Progenitor cell of endocrine pancreas (in vitro differentiated cells): ENCODE measurements around the gene SIGLEC9. TPM values are rescaled to one million over a fixed set of nuclear protein-coding genes. Genes with fewer than 3 reads are reported as not detected.

ENCODE experiments used
- DNase-seq: peaks from one replicate; pipeline ENCODE4 v3.0.0; 2021; ENCODE audit warnings: low spot score; ENCODE audit not compliant: unreplicated experiment
- H3K27ac Mint-ChIP-seq: 2 replicates; pipeline ENCODE4 v1.8.0; 2021; ENCODE audit warnings: mild to moderate bottlenecking, moderate library complexity, mixed read lengths
- H3K27me3 Mint-ChIP-seq: 2 replicates; pipeline ENCODE4 v1.8.0; 2021; ENCODE audit warnings: mixed read lengths
- H3K36me3 Mint-ChIP-seq: 2 replicates; pipeline ENCODE4 v1.8.0; 2022; ENCODE audit warnings: mixed read lengths; ENCODE audit not compliant: insufficient read depth
- H3K4me1 Mint-ChIP-seq: 2 replicates; pipeline ENCODE4 v1.8.0; 2021; ENCODE audit warnings: low read depth, mixed read lengths
- H3K4me3 Mint-ChIP-seq: 2 replicates; pipeline ENCODE4 v1.8.0; 2021; ENCODE audit warnings: low read depth, mild to moderate bottlenecking, moderate library complexity, mixed read lengths
- H3K9me3 Mint-ChIP-seq: 2 replicates; pipeline ENCODE4 v1.8.0; 2021; ENCODE audit warnings: low read depth, mixed read lengths
- total RNA-seq: library from RNA; stranded (reverse); gene quantifications from 2 replicates; pipeline ENCODE4 v1.2.1, GENCODE V29; 2021
- TF ChIP-seq, protein P1 (sequence below): fragments of 200-600 bp; sonication (generic); IDR thresholded peaks from one replicate; pipeline ENCODE4 v1.5.0; 2021; ENCODE audit warnings: antibody characterized with exemption, mild to moderate bottlenecking; ENCODE audit not compliant: unreplicated experiment

Gene SIGLEC9
- total RNA-seq, 1 donor from 2014 or later, result not detected

DNA sequence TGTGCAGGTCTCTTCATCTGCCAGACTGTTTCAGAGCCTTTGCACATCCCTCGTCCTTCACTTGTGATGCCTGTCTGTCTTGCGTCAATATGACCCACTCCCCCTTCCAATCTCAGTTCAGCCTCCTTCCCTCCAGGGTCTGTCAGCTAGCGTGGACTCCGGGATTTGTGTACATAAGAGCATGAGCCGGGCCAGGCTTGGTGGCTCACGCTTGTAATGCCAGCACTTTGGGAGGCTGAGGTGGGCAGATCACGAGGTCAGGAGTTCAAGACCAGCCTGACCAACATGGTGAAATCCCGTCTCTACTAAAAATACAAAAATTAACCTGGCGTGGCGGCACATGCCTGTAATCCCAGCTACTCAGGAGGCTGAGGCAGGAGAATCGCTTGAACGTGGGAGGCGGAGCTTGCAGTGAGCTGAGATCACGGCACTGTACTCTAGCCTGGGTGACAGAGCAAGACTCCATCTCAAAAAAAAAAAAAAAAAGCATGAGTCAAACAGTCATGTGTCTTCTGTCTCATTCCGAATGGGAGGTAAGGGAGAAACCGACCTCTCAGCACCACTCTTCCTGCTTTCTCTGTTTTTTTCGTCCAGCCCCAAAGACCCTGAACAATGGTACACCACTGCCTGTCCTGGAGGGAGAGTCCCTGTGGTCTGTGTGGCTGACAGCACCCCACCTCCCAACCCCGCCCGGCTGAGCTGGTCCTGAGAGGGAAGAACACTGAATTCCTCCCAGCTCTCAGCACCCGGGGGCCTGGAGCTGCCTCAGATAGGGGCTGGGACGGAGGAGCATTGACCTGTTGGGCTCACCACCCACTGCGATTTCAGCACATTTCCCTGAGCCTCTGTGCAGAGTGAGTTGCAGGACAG lies 2.4 kb upstream of the SIGLEC9 start:
- Mint-ChIP-seq H3K4me3 (no peak overlapping the region), H3K4me1 (no peaks in the 10 kb centered on the region), H3K9me3 (no peaks in the 10 kb centered on the region), H3K27me3 (peaks cover 11% of the 10 kb centered on the region), H3K36me3 (no peaks in the 10 kb centered on the region), H3K27ac (no peak overlapping the region)
- DNase-seq, result no peak
- TF ChIP-seq, protein P1, sequence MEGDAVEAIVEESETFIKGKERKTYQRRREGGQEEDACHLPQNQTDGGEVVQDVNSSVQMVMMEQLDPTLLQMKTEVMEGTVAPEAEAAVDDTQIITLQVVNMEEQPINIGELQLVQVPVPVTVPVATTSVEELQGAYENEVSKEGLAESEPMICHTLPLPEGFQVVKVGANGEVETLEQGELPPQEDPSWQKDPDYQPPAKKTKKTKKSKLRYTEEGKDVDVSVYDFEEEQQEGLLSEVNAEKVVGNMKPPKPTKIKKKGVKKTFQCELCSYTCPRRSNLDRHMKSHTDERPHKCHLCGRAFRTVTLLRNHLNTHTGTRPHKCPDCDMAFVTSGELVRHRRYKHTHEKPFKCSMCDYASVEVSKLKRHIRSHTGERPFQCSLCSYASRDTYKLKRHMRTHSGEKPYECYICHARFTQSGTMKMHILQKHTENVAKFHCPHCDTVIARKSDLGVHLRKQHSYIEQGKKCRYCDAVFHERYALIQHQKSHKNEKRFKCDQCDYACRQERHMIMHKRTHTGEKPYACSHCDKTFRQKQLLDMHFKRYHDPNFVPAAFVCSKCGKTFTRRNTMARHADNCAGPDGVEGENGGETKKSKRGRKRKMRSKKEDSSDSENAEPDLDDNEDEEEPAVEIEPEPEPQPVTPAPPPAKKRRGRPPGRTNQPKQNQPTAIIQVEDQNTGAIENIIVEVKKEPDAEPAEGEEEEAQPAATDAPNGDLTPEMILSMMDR, result no peak

DNA sequence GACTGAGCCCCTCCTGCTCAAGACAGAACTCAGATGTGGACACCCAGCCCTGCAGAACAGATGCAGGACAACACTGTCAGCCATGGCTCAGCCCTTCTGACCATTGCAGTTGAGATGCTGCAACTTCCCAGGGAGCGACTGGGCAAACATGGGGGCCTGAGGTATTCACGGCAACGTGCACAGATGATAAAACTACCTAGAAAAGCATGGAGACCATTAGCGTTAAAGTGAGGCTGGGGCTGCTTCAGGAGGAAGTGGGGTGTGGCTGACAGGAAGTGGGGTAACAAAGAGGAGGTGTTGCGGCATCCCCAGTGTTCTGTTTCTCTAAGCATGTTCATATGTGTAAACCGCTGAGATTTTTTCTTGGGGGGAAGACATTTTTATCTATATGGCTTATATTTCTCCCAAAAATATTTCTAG lies 1.3 kb upstream of the SIGLEC9 start:
- no peaks in the 10 kb centered on the region for H3K36me3 Mint-ChIP-seq
- H3K9me3 Mint-ChIP-seq, result no peaks in the 10 kb centered on the region
- H3K27ac Mint-ChIP-seq, result no peak overlapping the region
- DNase-seq, result no peak
- no peaks in the 10 kb centered on the region for H3K4me1 Mint-ChIP-seq
- peaks cover 8% of the 10 kb centered on the region for H3K27me3 Mint-ChIP-seq
- TF ChIP-seq, protein P1, result no peak
- H3K4me3 Mint-ChIP-seq, result no peak overlapping the region

DNA sequence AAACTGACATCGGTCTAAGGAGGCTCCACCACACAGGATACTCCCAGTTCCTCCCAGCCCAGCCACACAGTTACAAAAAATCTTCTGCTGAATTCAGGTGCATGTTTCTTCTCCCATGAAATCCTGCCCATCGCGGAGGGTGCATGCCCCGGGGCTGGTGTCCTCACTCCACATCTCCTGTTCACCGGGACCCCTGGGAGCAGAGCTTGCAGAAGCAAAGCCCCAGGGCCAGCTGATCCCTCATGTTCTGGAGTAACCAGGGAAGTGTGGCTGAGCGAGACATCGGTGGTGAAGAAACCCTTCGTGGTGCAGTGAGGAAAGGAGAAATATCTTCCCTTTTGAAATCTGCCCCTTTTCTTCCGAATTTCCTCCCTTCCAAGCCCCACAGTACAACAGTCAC lies 904 bp upstream of the SIGLEC9 start:
- Mint-ChIP-seq H3K36me3 (no peaks in the 10 kb centered on the region), H3K27ac (no peak overlapping the region), H3K4me1 (no peaks in the 10 kb centered on the region), H3K9me3 (no peaks in the 10 kb centered on the region), H3K27me3 (peaks cover 8% of the 10 kb centered on the region), H3K4me3 (no peak overlapping the region)
- no peak for DNase-seq
- TF ChIP-seq, protein P1, result no peak

DNA sequence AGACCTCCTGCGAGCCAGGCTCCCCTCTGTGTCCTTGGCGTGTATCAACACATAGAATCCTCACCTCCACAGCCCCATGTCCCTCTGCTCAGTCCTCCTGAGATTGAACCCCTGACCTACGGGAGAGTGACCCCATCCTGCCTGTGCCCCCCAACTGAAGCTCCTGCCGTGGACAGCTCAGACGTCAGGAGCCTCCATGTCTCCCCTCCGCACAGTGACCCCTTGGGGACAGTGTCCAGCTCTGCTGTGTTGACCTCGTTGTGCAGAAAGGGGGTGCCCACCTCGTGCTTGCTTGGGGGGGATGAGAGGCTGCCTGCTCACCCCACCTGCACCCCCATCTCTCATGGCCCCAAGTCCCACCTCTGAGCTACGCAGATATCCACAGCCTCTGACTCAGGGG lies 490 bp upstream of the SIGLEC9 start:
- Mint-ChIP-seq H3K36me3 (no peaks in the 10 kb centered on the region), H3K27me3 (peaks cover 8% of the 10 kb centered on the region), H3K9me3 (no peaks in the 10 kb centered on the region), H3K27ac (no peak overlapping the region), H3K4me1 (no peaks in the 10 kb centered on the region), H3K4me3 (no peak overlapping the region)
- TF ChIP-seq, protein P1, result no peak
- no peak for DNase-seq

DNA sequence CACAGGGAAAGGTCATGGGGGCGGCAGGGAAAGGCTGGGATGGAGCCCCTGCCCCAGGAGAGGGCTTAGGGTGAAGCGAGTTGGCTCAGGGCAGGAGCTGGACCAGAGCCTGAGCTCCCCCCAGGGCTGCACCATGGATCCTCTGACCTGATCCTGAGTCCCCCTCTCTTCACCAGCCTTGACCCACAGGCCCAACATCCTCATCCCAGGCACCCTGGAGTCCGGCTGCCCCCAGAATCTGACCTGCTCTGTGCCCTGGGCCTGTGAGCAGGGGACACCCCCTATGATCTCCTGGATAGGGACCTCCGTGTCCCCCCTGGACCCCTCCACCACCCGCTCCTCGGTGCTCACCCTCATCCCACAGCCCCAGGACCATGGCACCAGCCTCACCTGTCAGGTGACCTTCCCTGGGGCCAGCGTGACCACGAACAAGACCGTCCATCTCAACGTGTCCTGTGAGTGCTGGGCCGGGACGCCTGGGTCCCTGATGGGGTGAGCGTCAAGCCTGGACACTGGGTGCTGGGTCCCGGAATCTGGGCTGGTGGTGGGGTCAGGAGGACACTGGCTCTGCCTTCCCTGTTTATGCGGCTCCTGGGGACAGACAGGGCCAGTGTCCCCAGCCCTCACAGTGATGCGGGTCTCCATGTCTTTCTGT lies 842 bp downstream of the SIGLEC9 start:
- no peak overlapping the region for H3K27ac Mint-ChIP-seq
- H3K9me3 Mint-ChIP-seq, result no peaks in the 10 kb centered on the region
- H3K4me3 Mint-ChIP-seq, result no peak overlapping the region
- no peak for DNase-seq
- H3K4me1 Mint-ChIP-seq, result no peaks in the 10 kb centered on the region
- peaks cover 10% of the 10 kb centered on the region for H3K27me3 Mint-ChIP-seq
- TF ChIP-seq, protein P1, result no peak
- no peaks in the 10 kb centered on the region for H3K36me3 Mint-ChIP-seq
